ENCODE results near the gene MRPS7. TPM values are rescaled to one million over a fixed set of nuclear protein-coding genes. Genes with fewer than 3 reads are reported as not detected.

The MRPS7 gene
- total RNA-seq = 10 to 100 TPM; 81.0 to 82.5 TPM
- polyA plus RNA-seq (2013, experiment 1 of 2) = 93.0 TPM
- polyA plus RNA-seq (2013, experiment 2 of 2) = 81.6 TPM
- long read RNA-seq, experiment 1, transcript MRPS7-203 (4 exons, 1,638 nt) = minor isoform, 10 of 82 reads
- long read RNA-seq, experiment 1, transcript MRPS7-201 (5 exons, 1,406 nt) = major isoform, 61 of 82 reads
- long read RNA-seq, experiment 1, partial matches to known transcripts = 3 of 82 reads
- long read RNA-seq, experiment 1, other reads (novel, unspliced or antisense) = 8 of 82 reads
- long read RNA-seq, experiment 2, transcript MRPS7-203 (4 exons, 1,638 nt) = minor isoform, 10 of 160 reads
- long read RNA-seq, experiment 2, transcript MRPS7-201 (5 exons, 1,406 nt) = major isoform, 137 of 160 reads
- long read RNA-seq, experiment 2, partial matches to known transcripts = 2 of 160 reads
- long read RNA-seq, experiment 2, other reads (novel, unspliced or antisense) = 9 of 160 reads
- long read RNA-seq, experiment 3, transcript MRPS7-201 (5 exons, 1,406 nt) = major isoform, 312 of 371 reads
- long read RNA-seq, experiment 3, transcript MRPS7-203 (4 exons, 1,638 nt) = minor isoform, 35 of 371 reads
- long read RNA-seq, experiment 3, partial matches to known transcripts = 1 of 371 reads
- long read RNA-seq, experiment 3, other reads (novel, unspliced or antisense) = 20 of 371 reads
- long read RNA-seq, experiment 4, transcript MRPS7-201 (5 exons, 1,406 nt) = major isoform, 402 of 466 reads
- long read RNA-seq, experiment 4, transcript MRPS7-203 (4 exons, 1,638 nt) = minor isoform, 14 of 466 reads
- long read RNA-seq, experiment 4, partial matches to known transcripts = 1 of 466 reads
- long read RNA-seq, experiment 4, other reads (novel, unspliced or antisense) = 46 of 466 reads

GRCh38 chr17:75261336-75262111, at the start of gene MRPS7, which contains the start of gene GGA3:
Gene MRPS7 (plus strand): TSS chr17:75261879. CDS start chr17:75261901, 22 bp downstream.
Gene GGA3 (minus strand): TSS chr17:75261606. CDS start chr17:75261587, 19 bp downstream.
- no peaks in the 10 kb centered on the region for H3K9me3 Mint-ChIP-seq
- no peaks in the 10 kb centered on the region for H3K27me3 Mint-ChIP-seq (ENCODE audit: insufficient read depth)
- peaks cover 7% of the 10 kb centered on the region for H3K4me1 ChIP-seq (ENCODE audit: control insufficient read depth, insufficient read depth, low read length)

DNA sequence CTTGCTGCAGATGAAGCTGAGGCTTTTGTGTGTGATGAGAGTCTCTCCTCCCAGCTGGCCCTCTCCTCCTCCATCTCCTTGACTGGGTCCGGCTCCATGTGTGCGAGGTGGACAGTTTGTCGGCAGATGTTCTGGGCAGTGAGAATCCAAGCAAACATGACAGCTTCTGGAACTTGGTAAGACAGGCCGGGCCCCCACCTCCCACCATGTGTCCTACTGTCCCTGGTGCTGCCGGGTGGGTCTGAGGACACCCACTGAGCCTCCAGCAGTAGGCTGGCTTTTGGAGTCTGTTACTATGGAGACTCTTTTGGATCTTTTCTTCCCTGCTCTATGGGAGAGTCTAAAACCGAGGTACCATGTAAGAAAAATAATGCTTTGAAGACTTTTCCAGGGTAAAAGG, 43.5 kb upstream of the MRPS7 start:
- no peak overlapping the region for H3K4me3 ChIP-seq (ENCODE audit: low read length)
- DNase-seq = no peak
- Mint-ChIP-seq H3K4me1 (no peaks in the 10 kb centered on the region), H3K27ac (no peak overlapping the region), H3K9me3 (no peaks in the 10 kb centered on the region), H3K27me3 (ENCODE audit: insufficient read depth) (no peaks in the 10 kb centered on the region), H3K36me3 (ENCODE audit: low read depth) (peaks cover 72% of the 10 kb centered on the region), H3K4me3 (no peak overlapping the region)
- TF ChIP-seq CTCF (conservative IDR thresholded peaks at IDR 0.05) = no peak
- peak overlapping the region; percentile 52 for H3K27ac ChIP-seq (ENCODE audit: low read depth, low read length)
- no peaks in the 10 kb centered on the region for H3K27me3 ChIP-seq (ENCODE audit: control insufficient read depth, insufficient read depth, low read length, poor library complexity, severe bottlenecking)
- no peak overlapping the region for H3K9ac ChIP-seq (ENCODE audit: extremely low read depth, low read length, poor library complexity, severe bottlenecking)
- 83 to 92% methylated on average over 2 to 6 of the region's 6 CpGs for WGBS, 2 experiments (ENCODE audit: insufficient coverage in 1 of 2, insufficient read length in 1 of 2)
- H3K4me1 ChIP-seq (ENCODE audit: control insufficient read depth, insufficient read depth, low read length) = no peaks in the 10 kb centered on the region
- H3K36me3 ChIP-seq (ENCODE audit: control insufficient read depth, insufficient read depth, low read length) = peaks cover 79% of the 10 kb centered on the region
- H3K9me3 ChIP-seq (ENCODE audit: control insufficient read depth, low read length) = no peaks in the 10 kb centered on the region

More at GRCh38 chr17:75261336-75262111, at the start of gene MRPS7, which contains the start of gene GGA3:
- Mint-ChIP-seq H3K4me3 (peak within 1 kb of the TSS; percentile 97), H3K4me1 (peaks cover 36% of the 10 kb centered on the region), H3K36me3 (ENCODE audit: low read depth) (peaks cover 28% of the 10 kb centered on the region), H3K27ac (peak within 1 kb of the TSS; percentile 100)
- Histone ChIP-seq H3K27me3 (ENCODE audit: control insufficient read depth, insufficient read depth, low read length, poor library complexity, severe bottlenecking) (no peaks in the 10 kb centered on the region), H3K9ac (ENCODE audit: extremely low read depth, low read length, poor library complexity, severe bottlenecking) (peak within 1 kb of the TSS; percentile 93), H3K9me3 (ENCODE audit: control insufficient read depth, low read length) (no peaks in the 10 kb centered on the region), H3K36me3 (ENCODE audit: control insufficient read depth, insufficient read depth, low read length) (peaks cover 35% of the 10 kb centered on the region), H3K4me3 (ENCODE audit: low read length) (peak within 1 kb of the TSS; percentile 90), H3K27ac (ENCODE audit: low read depth, low read length) (peak within 1 kb of the TSS; percentile 99)
- TF ChIP-seq CTCF (conservative IDR thresholded peaks at IDR 0.05) = no peak
- peak; percentile 99 for DNase-seq
- 0 to 2% methylated on average over 27 to 69 of the region's 69 CpGs for WGBS, 2 experiments (ENCODE audit: insufficient coverage in 1 of 2, insufficient read length in 1 of 2)

GRCh38 chr17:75219815-75220214, 41.9 kb upstream of the MRPS7 start:
- H3K9ac ChIP-seq (ENCODE audit: extremely low read depth, low read length, poor library complexity, severe bottlenecking) = no peak overlapping the region
- H3K36me3 ChIP-seq (ENCODE audit: control insufficient read depth, insufficient read depth, low read length) = peaks cover 81% of the 10 kb centered on the region
- Mint-ChIP-seq H3K27me3 (ENCODE audit: insufficient read depth) (no peaks in the 10 kb centered on the region), H3K27ac (no peak overlapping the region), H3K9me3 (no peaks in the 10 kb centered on the region), H3K4me1 (no peaks in the 10 kb centered on the region), H3K4me3 (no peak overlapping the region), H3K36me3 (ENCODE audit: low read depth) (peaks cover 68% of the 10 kb centered on the region)
- no peak for TF ChIP-seq CTCF (conservative IDR thresholded peaks at IDR 0.05)
- 89 to 100% methylated on average over 1 to 3 of the region's 3 CpGs for WGBS, 2 experiments (ENCODE audit: insufficient coverage in 1 of 2, insufficient read length in 1 of 2)
- no peaks in the 10 kb centered on the region for H3K9me3 ChIP-seq (ENCODE audit: control insufficient read depth, low read length)
- no peak overlapping the region for H3K27ac ChIP-seq (ENCODE audit: low read depth, low read length)
- H3K4me1 ChIP-seq (ENCODE audit: control insufficient read depth, insufficient read depth, low read length) = no peaks in the 10 kb centered on the region
- no peak for DNase-seq
- no peaks in the 10 kb centered on the region for H3K27me3 ChIP-seq (ENCODE audit: control insufficient read depth, insufficient read depth, low read length, poor library complexity, severe bottlenecking)
- no peak overlapping the region for H3K4me3 ChIP-seq (ENCODE audit: low read length)

All from endodermal cell (in vitro differentiated cells).